H1 (cell line): Measurements from ENCODE around the gene FANCD2OS.

ENCODE experiments used
- CHD2 ChIP-seq: IDR thresholded peaks from 2 replicates; pipeline ENCODE4 v1.6.1; 2012; ENCODE audit warnings: low read length, improper control_type of control experiment
- CTCF ChIP-seq, 3 experiments: IDR thresholded peaks; 1 replicate in 2 of 3; 2 replicates in 1 of 3; pipeline versions ENCODE4 v1.5.1 to v1.6.1; 2011; ENCODE audit warnings: low read length in 3 of 3, mild to moderate bottlenecking in 3 of 3, inconsistent platforms in 2 of 3, low read depth in 1 of 3, moderate library complexity in 1 of 3; ENCODE audit not compliant: insufficient read depth in 1 of 3; ENCODE audit errors: control extremely low read depth in 1 of 3
- EP300 ChIP-seq, 2 experiments: IDR thresholded peaks; 1 replicate in 1 of 2; 2 replicates in 1 of 2; pipeline ENCODE4 v1.6.1; 2011 to 2012; ENCODE audit warnings: low read depth in 2 of 2, low read length in 2 of 2, mild to moderate bottlenecking in 2 of 2, borderline replicate concordance in 1 of 2, inconsistent platforms in 1 of 2, moderate library complexity in 1 of 2
- POLR2A ChIP-seq, 2 experiments: IDR thresholded peaks; 1 replicate in 1 of 2; 2 replicates in 1 of 2; pipeline ENCODE4 v1.6.1; 2011; ENCODE audit warnings: low read depth in 2 of 2, low read length in 2 of 2, mild to moderate bottlenecking in 2 of 2; ENCODE audit errors: control extremely low read depth in 1 of 2
- POLR2AphosphoS5 ChIP-seq: IDR thresholded peaks from 2 replicates; pipeline ENCODE4 v1.6.1; 2011; ENCODE audit warnings: low read depth, low read length
- RAD21 ChIP-seq, 2 experiments: IDR thresholded peaks in 1 of 2; conservative IDR thresholded peaks in 1 of 2; 2 replicates each; pipeline ENCODE4 v1.6.1; 2011; ENCODE audit warnings: low read depth in 2 of 2, low read length in 2 of 2, improper control_type of control experiment in 1 of 2, inconsistent platforms in 1 of 2, mild to moderate bottlenecking in 1 of 2, moderate library complexity in 1 of 2
- RFX5 ChIP-seq: IDR thresholded peaks from 2 replicates; pipeline ENCODE4 v1.6.1; 2011; ENCODE audit warnings: low read depth, low read length, improper control_type of control experiment, borderline replicate concordance
- YY1 ChIP-seq: IDR thresholded peaks from 2 replicates; pipeline ENCODE4 v1.6.1; 2011; ENCODE audit warnings: low read depth, mild to moderate bottlenecking, low read length

- TF ChIP-seq POLR2AphosphoS5 (no peak), EP300 (IDR thresholded peaks at IDR 0.05; ENCODE audit: borderline replicate concordance in 1 of 2, low read depth in 2 of 2, low read length in 2 of 2) (no peak), YY1 (no peak), POLR2A (IDR thresholded peaks at IDR 0.05; ENCODE audit: control extremely low read depth in 1 of 2, low read depth in 2 of 2, low read length in 2 of 2) (no peak), CHD2 (no peak), RFX5 (no peak), CTCF (IDR thresholded peaks at IDR 0.05; ENCODE audit: control extremely low read depth in 1 of 3, insufficient read depth in 1 of 3, low read depth in 1 of 3, low read length in 3 of 3) (no peak), RAD21 (IDR thresholded peaks at IDR 0.05 in 1 of 2, conservative IDR thresholded peaks at IDR 0.05 in 1 of 2; ENCODE audit: low read depth in 2 of 2, low read length in 2 of 2) (no peak)
Observed at GRCh38 chr3:10074666-10075065, 33.4 kb downstream of the FANCD2OS start.
